HepG2 (cell line): ENCODE results near the gene TP53BP2. TPM values are rescaled to one million over a fixed set of nuclear protein-coding genes. Genes with fewer than 3 reads are reported as not detected.

ENCODE experiments used
- ATRX ChIP-seq: sonication (generic); formaldehyde crosslinking; IDR thresholded peaks from 2 replicates; pipeline ENCODE4 v1.4.0; 2020; ENCODE audit warnings: missing genetic modification reagents, borderline replicate concordance
- CCAR2 ChIP-seq: fragments of 200-400 bp; formaldehyde crosslinking; optimal IDR thresholded peaks from 2 replicates; pipeline ENCODE3; 2018; ENCODE audit warnings: low read depth, mild to moderate bottlenecking, low read length, moderate library complexity
- ESRRA ChIP-seq: sonication (generic); formaldehyde crosslinking; IDR thresholded peaks from 2 replicates; pipeline ENCODE4 v1.5.1; 2020; ENCODE audit warnings: mild to moderate bottlenecking, low read depth, missing genetic modification reagents
- KDM3A ChIP-seq: IDR thresholded peaks from 2 replicates; pipeline ENCODE4 v1.6.1; 2018; ENCODE audit warnings: low read depth, missing compliant biosample characterization
- NFE2 ChIP-seq: sonication (generic); formaldehyde crosslinking; IDR thresholded peaks from 2 replicates; pipeline ENCODE4 v1.4.0; 2020; ENCODE audit warnings: missing genetic modification reagents
- SOX5 ChIP-seq: IDR thresholded peaks from 2 replicates; pipeline ENCODE4 v1.6.1; 2016; ENCODE audit warnings: borderline replicate concordance
- TBL1XR1 ChIP-seq: fragments of 150-350 bp; IDR thresholded peaks from 2 replicates; pipeline ENCODE4 v1.6.1; 2014; ENCODE audit warnings: borderline replicate concordance, low read length; ENCODE audit not compliant: partially characterized antibody
- ZMYM4 ChIP-seq: sonication (generic); formaldehyde crosslinking; IDR thresholded peaks from 2 replicates; pipeline ENCODE4 v1.8.1; 2023; ENCODE audit warnings: mild to moderate bottlenecking, missing genetic modification reagents
- ZNF136 ChIP-seq: sonication (generic); formaldehyde crosslinking; IDR thresholded peaks from 2 replicates; pipeline ENCODE4 v1.8.1; 2022; ENCODE audit warnings: low read depth, mild to moderate bottlenecking, moderate library complexity, missing genetic modification reagents
- ZNF431 ChIP-seq: sonication (generic); formaldehyde crosslinking; IDR thresholded peaks from 2 replicates; pipeline ENCODE4 v1.9.0; 2022; ENCODE audit warnings: missing genetic modification reagents, low read depth, mild to moderate bottlenecking, borderline replicate concordance
- ZNF782 ChIP-seq: sonication (generic); formaldehyde crosslinking; IDR thresholded peaks from 2 replicates; pipeline ENCODE4 v1.4.0; 2020; ENCODE audit warnings: missing genetic modification reagents, mild to moderate bottlenecking, borderline replicate concordance
- ZNF790 ChIP-seq: sonication (generic); formaldehyde crosslinking; IDR thresholded peaks from 2 replicates; pipeline ENCODE4 v1.8.0; 2022; ENCODE audit warnings: missing genetic modification reagents, mild to moderate bottlenecking, borderline replicate concordance
- polyA plus RNA-seq, 8 experiments: library from polyadenylated mRNA; depleted of rRNA in 3 of 8; stranded (reverse) in 7 of 8; unstranded in 1 of 8; fragments of >200 nt; fragmentation: Illumina TruSeq in 4 of 8; extraction: Trizol in 4 of 8; gene quantifications; 2 replicates each; pipeline versions ENCODE4 v1.2.1 to v1.2.3, GENCODE V29; 2011 to 2016; ENCODE audit warnings: low read depth in 4 of 8, missing spikeins in 1 of 8, mixed read lengths in 1 of 8; ENCODE audit not compliant: insufficient read depth in 1 of 8
- total RNA-seq, 5 experiments: library from RNA; depleted of rRNA; stranded (reverse); fragments of >200 nt; fragmentation: Illumina TruSeq; extraction: Trizol; gene quantifications; 2 replicates each; pipeline ENCODE4 v1.2.3, GENCODE V29; 2016; ENCODE audit warnings: low read depth in 1 of 5
- TF ChIP-seq, protein P1 (sequence below): sonication (generic); formaldehyde crosslinking; IDR thresholded peaks from 2 replicates; pipeline ENCODE4 v1.8.0; 2022; ENCODE audit warnings: missing genetic modification reagents, mild to moderate bottlenecking, moderate library complexity, borderline replicate concordance
- TF ChIP-seq, protein P2 (sequence below): IDR thresholded peaks from 2 replicates; pipeline ENCODE4 v1.6.1; 2016; ENCODE audit warnings: low read depth, borderline replicate concordance
- TF ChIP-seq, protein P3 (sequence below): IDR thresholded peaks from 2 replicates; pipeline ENCODE4 v1.6.1; 2012; ENCODE audit warnings: inconsistent platforms
- TF ChIP-seq, protein P4 (sequence below): sonication (generic); formaldehyde crosslinking; IDR thresholded peaks from 2 replicates; pipeline ENCODE4 v1.4.0; 2020; ENCODE audit warnings: mild to moderate bottlenecking, missing genetic modification reagents
- TF ChIP-seq, protein P5 (sequence below): sonication (generic); formaldehyde crosslinking; IDR thresholded peaks from 2 replicates; pipeline ENCODE4 v1.4.0; 2020; ENCODE audit warnings: mild to moderate bottlenecking, missing genetic modification reagents
- TF ChIP-seq, protein P6 (sequence below): sonication (generic); formaldehyde crosslinking; conservative IDR thresholded peaks from 2 replicates; pipeline ENCODE4 v1.8.0; 2022; ENCODE audit warnings: mild to moderate bottlenecking, moderate library complexity, missing genetic modification reagents
- TF ChIP-seq, protein P7 (sequence below): sonication (generic); formaldehyde crosslinking; IDR thresholded peaks from 2 replicates; pipeline ENCODE4 v1.4.0; 2020; ENCODE audit warnings: missing genetic modification reagents, borderline replicate concordance

TP53BP2 gene
- total and polyA plus RNA-seq, 2 of the 13 experiments (the other 11 are each of a cell fraction or from before 2014, with no cell fraction given) = 10.0 to 14.0 TPM

DNA sequence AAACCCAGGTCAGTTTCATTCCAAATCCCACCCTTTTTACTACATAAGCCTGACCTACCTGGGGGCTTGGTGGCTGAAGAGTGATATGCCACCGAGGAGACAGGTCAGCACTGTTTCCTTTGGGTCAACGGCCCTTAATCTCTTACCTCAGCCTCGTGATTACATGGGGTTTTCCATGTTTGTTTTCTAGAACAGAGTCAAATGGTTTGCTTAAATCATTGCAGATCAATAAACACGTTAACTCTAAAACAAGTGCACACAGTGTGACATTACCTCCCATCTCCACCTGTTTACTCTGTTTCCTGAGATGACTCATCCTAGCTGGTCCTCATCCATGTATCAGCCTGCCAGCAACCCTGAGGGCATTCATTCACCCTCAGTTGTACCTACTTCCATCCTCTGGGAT lies 40.8 kb upstream of the TP53BP2 start (continued):
- TF ChIP-seq ZMYM4 (CRISPR knock-in tag) = peak; percentile 57
- peak; percentile 39; the same call in 1 of the 2 replicates for TF ChIP-seq KDM3A (CRISPR knock-in tag)
- TF ChIP-seq, protein P1, sequence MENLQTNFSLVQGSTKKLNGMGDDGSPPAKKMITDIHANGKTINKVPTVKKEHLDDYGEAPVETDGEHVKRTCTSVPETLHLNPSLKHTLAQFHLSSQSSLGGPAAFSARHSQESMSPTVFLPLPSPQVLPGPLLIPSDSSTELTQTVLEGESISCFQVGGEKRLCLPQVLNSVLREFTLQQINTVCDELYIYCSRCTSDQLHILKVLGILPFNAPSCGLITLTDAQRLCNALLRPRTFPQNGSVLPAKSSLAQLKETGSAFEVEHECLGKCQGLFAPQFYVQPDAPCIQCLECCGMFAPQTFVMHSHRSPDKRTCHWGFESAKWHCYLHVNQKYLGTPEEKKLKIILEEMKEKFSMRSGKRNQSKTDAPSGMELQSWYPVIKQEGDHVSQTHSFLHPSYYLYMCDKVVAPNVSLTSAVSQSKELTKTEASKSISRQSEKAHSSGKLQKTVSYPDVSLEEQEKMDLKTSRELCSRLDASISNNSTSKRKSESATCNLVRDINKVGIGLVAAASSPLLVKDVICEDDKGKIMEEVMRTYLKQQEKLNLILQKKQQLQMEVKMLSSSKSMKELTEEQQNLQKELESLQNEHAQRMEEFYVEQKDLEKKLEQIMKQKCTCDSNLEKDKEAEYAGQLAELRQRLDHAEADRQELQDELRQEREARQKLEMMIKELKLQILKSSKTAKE (CRISPR knock-in tag) = peak; percentile 54; the same call in 1 of the 2 replicates
- TF ChIP-seq, protein P2, sequence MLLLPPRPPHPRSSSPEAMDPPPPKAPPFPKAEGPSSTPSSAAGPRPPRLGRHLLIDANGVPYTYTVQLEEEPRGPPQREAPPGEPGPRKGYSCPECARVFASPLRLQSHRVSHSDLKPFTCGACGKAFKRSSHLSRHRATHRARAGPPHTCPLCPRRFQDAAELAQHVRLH (CRISPR knock-in tag) = 0 out of 2 replicates have a peak, but pooled peaks have one; percentile 17
- TF ChIP-seq, protein P3, sequence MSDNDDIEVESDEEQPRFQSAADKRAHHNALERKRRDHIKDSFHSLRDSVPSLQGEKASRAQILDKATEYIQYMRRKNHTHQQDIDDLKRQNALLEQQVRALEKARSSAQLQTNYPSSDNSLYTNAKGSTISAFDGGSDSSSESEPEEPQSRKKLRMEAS = peak; percentile 50; the same call in 1 of the 2 replicates
- no peak for TF ChIP-seq CCAR2
- TF ChIP-seq SOX5 = peak; percentile 85
- TF ChIP-seq, protein P4, sequence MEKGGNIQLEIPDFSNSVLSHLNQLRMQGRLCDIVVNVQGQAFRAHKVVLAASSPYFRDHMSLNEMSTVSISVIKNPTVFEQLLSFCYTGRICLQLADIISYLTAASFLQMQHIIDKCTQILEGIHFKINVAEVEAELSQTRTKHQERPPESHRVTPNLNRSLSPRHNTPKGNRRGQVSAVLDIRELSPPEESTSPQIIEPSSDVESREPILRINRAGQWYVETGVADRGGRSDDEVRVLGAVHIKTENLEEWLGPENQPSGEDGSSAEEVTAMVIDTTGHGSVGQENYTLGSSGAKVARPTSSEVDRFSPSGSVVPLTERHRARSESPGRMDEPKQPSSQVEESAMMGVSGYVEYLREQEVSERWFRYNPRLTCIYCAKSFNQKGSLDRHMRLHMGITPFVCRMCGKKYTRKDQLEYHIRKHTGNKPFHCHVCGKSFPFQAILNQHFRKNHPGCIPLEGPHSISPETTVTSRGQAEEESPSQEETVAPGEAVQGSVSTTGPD (CRISPR knock-in tag) = no peak
- TF ChIP-seq, protein P5, sequence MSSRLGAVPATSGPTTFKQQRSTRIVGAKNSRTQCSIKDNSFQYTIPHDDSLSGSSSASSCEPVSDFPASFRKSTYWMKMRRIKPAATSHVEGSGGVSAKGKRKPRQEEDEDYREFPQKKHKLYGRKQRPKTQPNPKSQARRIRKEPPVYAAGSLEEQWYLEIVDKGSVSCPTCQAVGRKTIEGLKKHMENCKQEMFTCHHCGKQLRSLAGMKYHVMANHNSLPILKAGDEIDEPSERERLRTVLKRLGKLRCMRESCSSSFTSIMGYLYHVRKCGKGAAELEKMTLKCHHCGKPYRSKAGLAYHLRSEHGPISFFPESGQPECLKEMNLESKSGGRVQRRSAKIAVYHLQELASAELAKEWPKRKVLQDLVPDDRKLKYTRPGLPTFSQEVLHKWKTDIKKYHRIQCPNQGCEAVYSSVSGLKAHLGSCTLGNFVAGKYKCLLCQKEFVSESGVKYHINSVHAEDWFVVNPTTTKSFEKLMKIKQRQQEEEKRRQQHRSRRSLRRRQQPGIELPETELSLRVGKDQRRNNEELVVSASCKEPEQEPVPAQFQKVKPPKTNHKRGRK = no peak
- no peak for TF ChIP-seq ZNF790
- TF ChIP-seq ZNF782 (CRISPR knock-in tag) = no peak
- no peak for TF ChIP-seq ZNF431 (CRISPR knock-in tag)
- 0 out of 2 replicates have a peak, but pooled peaks have one; percentile 51 for TF ChIP-seq ESRRA (CRISPR knock-in tag)
- TF ChIP-seq, protein P6, sequence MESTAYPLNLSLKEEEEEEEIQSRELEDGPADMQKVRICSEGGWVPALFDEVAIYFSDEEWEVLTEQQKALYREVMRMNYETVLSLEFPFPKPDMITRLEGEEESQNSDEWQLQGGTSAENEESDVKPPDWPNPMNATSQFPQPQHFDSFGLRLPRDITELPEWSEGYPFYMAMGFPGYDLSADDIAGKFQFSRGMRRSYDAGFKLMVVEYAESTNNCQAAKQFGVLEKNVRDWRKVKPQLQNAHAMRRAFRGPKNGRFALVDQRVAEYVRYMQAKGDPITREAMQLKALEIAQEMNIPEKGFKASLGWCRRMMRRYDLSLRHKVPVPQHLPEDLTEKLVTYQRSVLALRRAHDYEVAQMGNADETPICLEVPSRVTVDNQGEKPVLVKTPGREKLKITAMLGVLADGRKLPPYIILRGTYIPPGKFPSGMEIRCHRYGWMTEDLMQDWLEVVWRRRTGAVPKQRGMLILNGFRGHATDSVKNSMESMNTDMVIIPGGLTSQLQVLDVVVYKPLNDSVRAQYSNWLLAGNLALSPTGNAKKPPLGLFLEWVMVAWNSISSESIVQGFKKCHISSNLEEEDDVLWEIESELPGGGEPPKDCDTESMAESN (CRISPR knock-in tag) = peak; percentile 42; the same call in 1 of the 2 replicates
- TF ChIP-seq, protein P7, sequence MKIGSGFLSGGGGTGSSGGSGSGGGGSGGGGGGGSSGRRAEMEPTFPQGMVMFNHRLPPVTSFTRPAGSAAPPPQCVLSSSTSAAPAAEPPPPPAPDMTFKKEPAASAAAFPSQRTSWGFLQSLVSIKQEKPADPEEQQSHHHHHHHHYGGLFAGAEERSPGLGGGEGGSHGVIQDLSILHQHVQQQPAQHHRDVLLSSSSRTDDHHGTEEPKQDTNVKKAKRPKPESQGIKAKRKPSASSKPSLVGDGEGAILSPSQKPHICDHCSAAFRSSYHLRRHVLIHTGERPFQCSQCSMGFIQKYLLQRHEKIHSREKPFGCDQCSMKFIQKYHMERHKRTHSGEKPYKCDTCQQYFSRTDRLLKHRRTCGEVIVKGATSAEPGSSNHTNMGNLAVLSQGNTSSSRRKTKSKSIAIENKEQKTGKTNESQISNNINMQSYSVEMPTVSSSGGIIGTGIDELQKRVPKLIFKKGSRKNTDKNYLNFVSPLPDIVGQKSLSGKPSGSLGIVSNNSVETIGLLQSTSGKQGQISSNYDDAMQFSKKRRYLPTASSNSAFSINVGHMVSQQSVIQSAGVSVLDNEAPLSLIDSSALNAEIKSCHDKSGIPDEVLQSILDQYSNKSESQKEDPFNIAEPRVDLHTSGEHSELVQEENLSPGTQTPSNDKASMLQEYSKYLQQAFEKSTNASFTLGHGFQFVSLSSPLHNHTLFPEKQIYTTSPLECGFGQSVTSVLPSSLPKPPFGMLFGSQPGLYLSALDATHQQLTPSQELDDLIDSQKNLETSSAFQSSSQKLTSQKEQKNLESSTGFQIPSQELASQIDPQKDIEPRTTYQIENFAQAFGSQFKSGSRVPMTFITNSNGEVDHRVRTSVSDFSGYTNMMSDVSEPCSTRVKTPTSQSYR (CRISPR knock-in tag) = no peak; the same call in 1 of the 2 replicates
- TF ChIP-seq NFE2 (CRISPR knock-in tag) = no peak
- peak; percentile 35 for TF ChIP-seq TBL1XR1
- no peak for TF ChIP-seq ATRX (CRISPR knock-in tag)
- TF ChIP-seq ZNF136 = no peak
